Activated naive CD4-positive, alpha-beta T cell treated with anti-CD3 and anti-CD28 coated beads, Interleukin-2, amount 50 U/mL, for 24 hours (primary cell): Measurements from ENCODE around the gene KRTAP5-6.

Experiments
- H3K27ac Mint-ChIP-seq: one replicate; pipeline ENCODE4 v1.8.0; 2021; ENCODE audit warnings: mild to moderate bottlenecking, mixed read lengths
- H3K27me3 Mint-ChIP-seq: one replicate; pipeline ENCODE4 v1.8.0; 2021; ENCODE audit warnings: mixed read lengths
- H3K36me3 Mint-ChIP-seq: one replicate; pipeline ENCODE4 v1.8.0; 2021; ENCODE audit warnings: mixed read lengths
- H3K4me1 Mint-ChIP-seq: one replicate; pipeline ENCODE4 v1.8.0; 2021; ENCODE audit warnings: mixed read lengths
- H3K4me3 Mint-ChIP-seq: one replicate; pipeline ENCODE4 v1.8.0; 2021; ENCODE audit warnings: mild to moderate bottlenecking, mixed read lengths
- H3K9me3 Mint-ChIP-seq: one replicate; pipeline ENCODE4 v1.8.0; 2021; ENCODE audit warnings: mixed read lengths

Gene KRTAP5-6

GRCh38 chr11:1703146-1703545 is 6.2 kb downstream of the KRTAP5-6 start:
- Mint-ChIP-seq H3K4me3 (no peak overlapping the region), H3K36me3 (peaks cover 7% of the 10 kb centered on the region), H3K27me3 (no peaks in the 10 kb centered on the region), H3K9me3 (no peaks in the 10 kb centered on the region), H3K27ac (no peak overlapping the region), H3K4me1 (peaks cover 18% of the 10 kb centered on the region)

DNA sequence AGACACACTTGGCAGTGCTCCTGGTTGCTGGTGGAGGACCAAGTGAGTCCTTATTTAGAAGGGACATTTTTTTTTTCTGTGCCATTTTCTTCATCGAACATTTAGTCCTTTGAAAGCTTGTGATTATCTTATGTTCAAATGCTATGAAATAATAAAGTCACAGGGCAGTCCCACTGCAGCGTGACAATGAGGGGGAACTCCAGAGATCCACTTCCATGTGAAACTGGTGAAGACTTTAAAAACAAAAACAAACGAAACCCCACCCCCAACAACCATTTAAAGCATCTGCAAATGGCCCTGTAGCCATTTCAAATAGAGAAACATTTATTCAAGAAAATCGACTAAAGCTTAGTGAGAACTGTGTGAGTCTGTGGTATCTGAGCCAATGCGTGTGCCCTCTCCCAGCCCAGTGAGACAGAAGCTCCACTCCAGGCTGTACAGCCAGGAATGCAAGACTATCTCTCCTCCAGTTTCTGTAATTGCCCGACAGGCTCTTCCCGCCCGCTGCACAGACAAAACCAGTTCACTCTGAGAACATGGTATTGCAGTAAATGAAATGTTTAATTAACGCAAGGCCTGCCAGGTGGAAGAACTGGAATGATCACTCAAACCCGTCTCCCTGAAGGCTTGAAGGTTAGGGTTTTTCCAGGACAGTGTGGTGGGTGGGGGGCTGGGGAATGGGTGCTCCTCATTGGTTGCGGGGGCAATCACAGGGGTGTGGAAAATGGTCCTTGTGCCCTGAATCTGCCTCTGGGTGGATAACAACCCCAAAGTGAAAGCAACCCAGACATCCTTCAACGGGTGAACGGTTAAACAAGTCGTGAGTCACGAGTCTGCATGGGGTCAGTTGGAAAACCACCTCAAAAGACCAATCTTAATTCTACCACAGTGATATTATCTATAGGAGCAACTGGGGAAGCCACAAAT is 8.4 kb downstream of the KRTAP5-6 start:
- no peaks in the 10 kb centered on the region for H3K27me3 Mint-ChIP-seq
- peaks cover 7% of the 10 kb centered on the region for H3K36me3 Mint-ChIP-seq
- H3K4me3 Mint-ChIP-seq = no peak overlapping the region
- H3K27ac Mint-ChIP-seq = peak overlapping the region; percentile 23
- peaks cover 16% of the 10 kb centered on the region for H3K4me1 Mint-ChIP-seq
- no peaks in the 10 kb centered on the region for H3K9me3 Mint-ChIP-seq

GRCh38 chr11:1706634-1707400 is 9.8 kb downstream of the KRTAP5-6 start:
- H3K9me3 Mint-ChIP-seq = no peaks in the 10 kb centered on the region
- H3K27me3 Mint-ChIP-seq = no peaks in the 10 kb centered on the region
- no peak overlapping the region for H3K27ac Mint-ChIP-seq
- H3K4me1 Mint-ChIP-seq = peaks cover 3% of the 10 kb centered on the region
- peaks cover 4% of the 10 kb centered on the region for H3K36me3 Mint-ChIP-seq
- H3K4me3 Mint-ChIP-seq = no peak overlapping the region

DNA sequence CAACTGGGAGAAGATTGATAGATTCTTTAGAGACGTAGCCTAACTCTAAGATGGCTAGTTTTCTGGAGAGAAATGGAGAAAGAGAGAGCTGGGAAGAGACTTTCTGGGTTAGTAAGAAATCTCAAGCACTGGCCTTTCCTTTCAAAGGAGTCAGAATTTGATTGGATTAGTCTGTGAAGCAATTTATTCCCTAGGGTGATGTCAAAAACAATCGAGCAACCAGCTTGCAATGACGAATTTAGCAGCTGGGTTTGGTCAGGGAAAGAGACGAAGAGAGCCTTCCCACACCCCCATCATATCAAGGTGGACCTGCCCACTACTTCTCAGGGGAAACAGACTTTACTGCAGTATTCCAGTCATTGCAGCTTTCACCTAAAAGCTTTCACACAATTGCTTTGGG is 10.8 kb downstream of the KRTAP5-6 start:
- Mint-ChIP-seq H3K4me1 (peaks cover 3% of the 10 kb centered on the region), H3K27me3 (no peaks in the 10 kb centered on the region), H3K9me3 (no peaks in the 10 kb centered on the region), H3K36me3 (no peaks in the 10 kb centered on the region), H3K27ac (no peak overlapping the region), H3K4me3 (no peak overlapping the region)

DNA sequence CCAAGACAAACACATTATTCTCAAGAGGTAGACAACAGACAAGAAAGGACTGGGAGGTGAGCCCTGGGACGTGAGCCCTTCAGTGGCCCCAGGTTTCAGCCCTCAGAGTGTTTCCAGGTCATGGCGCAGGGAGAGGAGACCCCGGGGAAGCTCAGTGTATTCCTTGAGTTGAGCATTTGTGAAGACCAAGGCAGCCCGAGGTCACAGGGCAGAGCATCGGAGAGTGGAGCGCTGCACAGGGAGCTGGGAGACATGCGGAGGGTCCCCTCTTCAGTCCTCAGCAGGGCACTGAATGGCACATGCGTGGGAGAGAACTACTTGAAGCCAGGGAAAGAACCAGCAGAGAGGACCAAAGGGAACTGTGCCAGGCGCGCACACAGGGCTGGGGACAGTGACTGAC is 11.7 kb downstream of the KRTAP5-6 start:
- no peaks in the 10 kb centered on the region for H3K9me3 Mint-ChIP-seq
- H3K4me1 Mint-ChIP-seq = peaks cover 3% of the 10 kb centered on the region
- no peak overlapping the region for H3K4me3 Mint-ChIP-seq
- H3K27me3 Mint-ChIP-seq = no peaks in the 10 kb centered on the region
- no peaks in the 10 kb centered on the region for H3K36me3 Mint-ChIP-seq
- H3K27ac Mint-ChIP-seq = no peak overlapping the region

- H3K27me3 Mint-ChIP-seq = no peaks in the 10 kb centered on the region
- peak overlapping the region; percentile 47 for H3K27ac Mint-ChIP-seq
- no peaks in the 10 kb centered on the region for H3K9me3 Mint-ChIP-seq
- H3K4me1 Mint-ChIP-seq = no peaks in the 10 kb centered on the region
- H3K36me3 Mint-ChIP-seq = peaks cover 1% of the 10 kb centered on the region
- no peak overlapping the region for H3K4me3 Mint-ChIP-seq
Measured at GRCh38 chr11:1714908-1715885, 18.2 kb downstream of the KRTAP5-6 start.

- Mint-ChIP-seq H3K27me3 (no peaks in the 10 kb centered on the region), H3K4me3 (no peak overlapping the region), H3K4me1 (no peaks in the 10 kb centered on the region), H3K36me3 (peaks cover 1% of the 10 kb centered on the region), H3K9me3 (no peaks in the 10 kb centered on the region), H3K27ac (no peak overlapping the region)
Measured at GRCh38 chr11:1717745-1718144, 20.8 kb downstream of the KRTAP5-6 start.

GRCh38 chr11:1718326-1718725 is 21.3 kb downstream of the KRTAP5-6 start:
- Mint-ChIP-seq H3K27me3 (no peaks in the 10 kb centered on the region), H3K36me3 (peaks cover 1% of the 10 kb centered on the region), H3K27ac (no peak overlapping the region), H3K4me1 (no peaks in the 10 kb centered on the region), H3K4me3 (no peak overlapping the region), H3K9me3 (no peaks in the 10 kb centered on the region)

- H3K9me3 Mint-ChIP-seq = no peaks in the 10 kb centered on the region
- H3K36me3 Mint-ChIP-seq = peaks cover 1% of the 10 kb centered on the region
- H3K4me1 Mint-ChIP-seq = no peaks in the 10 kb centered on the region
- no peaks in the 10 kb centered on the region for H3K27me3 Mint-ChIP-seq
- H3K4me3 Mint-ChIP-seq = no peak overlapping the region
- H3K27ac Mint-ChIP-seq = no peak overlapping the region
Measured at GRCh38 chr11:1719781-1720180, 22.8 kb downstream of the KRTAP5-6 start.

DNA sequence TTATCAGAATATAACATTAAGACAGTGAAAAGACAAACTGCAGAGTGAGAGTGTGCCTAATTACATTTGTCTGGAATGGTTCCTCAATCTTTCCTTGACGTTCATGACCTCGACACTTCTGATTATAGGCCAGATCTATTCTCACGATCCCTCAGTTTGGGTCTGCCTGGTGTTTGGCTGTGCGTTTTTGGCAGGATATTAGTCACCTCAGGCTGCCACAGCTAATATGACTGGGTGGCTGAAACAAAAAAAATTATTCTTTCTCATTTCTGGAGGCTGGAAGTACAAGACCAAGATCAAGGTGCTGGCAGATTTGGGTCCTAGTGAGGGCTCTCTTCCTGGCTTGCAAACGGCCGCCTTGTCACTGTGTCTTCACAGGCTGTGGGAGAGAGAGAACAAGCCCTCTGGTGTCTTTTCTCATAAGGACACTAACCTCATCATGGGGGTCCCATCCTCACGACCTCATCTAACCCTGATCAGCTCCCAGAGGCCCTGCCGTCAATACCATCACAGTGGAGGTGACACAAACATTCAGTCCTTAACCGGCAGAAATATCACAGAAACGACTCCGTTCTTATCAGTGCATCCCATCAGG is 30.2 kb downstream of the KRTAP5-6 start:
- Mint-ChIP-seq H3K36me3 (no peaks in the 10 kb centered on the region), H3K9me3 (no peaks in the 10 kb centered on the region), H3K4me3 (no peak overlapping the region), H3K4me1 (peaks cover 15% of the 10 kb centered on the region), H3K27ac (no peak overlapping the region), H3K27me3 (peaks cover 14% of the 10 kb centered on the region)

GRCh38 chr11:1727861-1728260 is 30.9 kb downstream of the KRTAP5-6 start:
- H3K4me1 Mint-ChIP-seq = peaks cover 15% of the 10 kb centered on the region
- H3K36me3 Mint-ChIP-seq = no peaks in the 10 kb centered on the region
- no peaks in the 10 kb centered on the region for H3K9me3 Mint-ChIP-seq
- no peak overlapping the region for H3K27ac Mint-ChIP-seq
- H3K27me3 Mint-ChIP-seq = peaks cover 15% of the 10 kb centered on the region
- H3K4me3 Mint-ChIP-seq = no peak overlapping the region

DNA sequence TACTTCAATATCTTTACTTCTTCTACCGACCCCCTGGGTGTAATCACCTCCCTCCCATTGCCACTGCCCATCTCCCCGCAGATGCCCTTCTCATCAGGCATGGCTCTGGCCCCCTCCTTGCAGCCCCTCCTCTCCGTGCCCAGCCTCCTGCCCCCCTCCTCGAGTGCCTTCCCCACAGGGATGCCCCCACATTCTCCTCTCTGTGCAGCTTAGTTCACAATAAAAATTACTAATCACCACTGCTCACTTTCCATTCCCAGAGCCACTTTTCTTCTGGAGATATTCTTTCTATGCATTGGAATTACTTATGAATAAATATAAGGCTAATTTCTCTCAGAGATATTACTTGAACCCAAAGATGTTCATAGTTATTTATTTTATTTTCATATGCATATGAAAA is 31.3 kb downstream of the KRTAP5-6 start:
- H3K36me3 Mint-ChIP-seq = no peaks in the 10 kb centered on the region
- H3K4me1 Mint-ChIP-seq = peaks cover 15% of the 10 kb centered on the region
- no peaks in the 10 kb centered on the region for H3K9me3 Mint-ChIP-seq
- no peak overlapping the region for H3K4me3 Mint-ChIP-seq
- peaks cover 15% of the 10 kb centered on the region for H3K27me3 Mint-ChIP-seq
- no peak overlapping the region for H3K27ac Mint-ChIP-seq

- no peaks in the 10 kb centered on the region for H3K9me3 Mint-ChIP-seq
- H3K36me3 Mint-ChIP-seq = no peaks in the 10 kb centered on the region
- H3K4me3 Mint-ChIP-seq = peak overlapping the region; percentile 43
- H3K4me1 Mint-ChIP-seq = peaks cover 23% of the 10 kb centered on the region
- peaks cover 15% of the 10 kb centered on the region for H3K27me3 Mint-ChIP-seq
- no peak overlapping the region for H3K27ac Mint-ChIP-seq
Measured at GRCh38 chr11:1728931-1729691, 32.1 kb downstream of the KRTAP5-6 start.

DNA sequence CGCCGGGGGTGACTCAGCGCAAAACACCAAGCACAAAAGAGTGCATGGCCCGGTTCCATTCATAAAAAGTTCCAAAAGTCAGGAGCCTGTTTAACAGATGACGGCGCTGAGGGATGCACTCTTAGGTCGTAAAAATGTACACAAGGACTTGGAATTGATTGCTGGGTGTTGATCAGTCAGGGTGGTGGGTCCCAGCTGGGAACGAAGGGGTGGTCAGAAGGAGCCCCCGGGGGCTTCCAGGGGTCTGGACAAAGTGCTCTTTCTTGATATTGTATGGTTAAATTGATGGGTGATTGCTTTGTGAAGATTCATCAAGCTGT is 32.7 kb downstream of the KRTAP5-6 start:
- H3K36me3 Mint-ChIP-seq = no peaks in the 10 kb centered on the region
- no peak overlapping the region for H3K27ac Mint-ChIP-seq
- peaks cover 15% of the 10 kb centered on the region for H3K27me3 Mint-ChIP-seq
- no peaks in the 10 kb centered on the region for H3K9me3 Mint-ChIP-seq
- H3K4me1 Mint-ChIP-seq = peaks cover 26% of the 10 kb centered on the region
- H3K4me3 Mint-ChIP-seq = no peak overlapping the region
